ENCODE measurements around the gene YWHAH. TPM values are rescaled to one million over a fixed set of nuclear protein-coding genes. Genes with fewer than 3 reads are reported as not detected.

The YWHAH gene
- total and polyA plus RNA-seq, 3 experiments from 2014 or later, result 113 to 198 (median 185) TPM

DNA sequence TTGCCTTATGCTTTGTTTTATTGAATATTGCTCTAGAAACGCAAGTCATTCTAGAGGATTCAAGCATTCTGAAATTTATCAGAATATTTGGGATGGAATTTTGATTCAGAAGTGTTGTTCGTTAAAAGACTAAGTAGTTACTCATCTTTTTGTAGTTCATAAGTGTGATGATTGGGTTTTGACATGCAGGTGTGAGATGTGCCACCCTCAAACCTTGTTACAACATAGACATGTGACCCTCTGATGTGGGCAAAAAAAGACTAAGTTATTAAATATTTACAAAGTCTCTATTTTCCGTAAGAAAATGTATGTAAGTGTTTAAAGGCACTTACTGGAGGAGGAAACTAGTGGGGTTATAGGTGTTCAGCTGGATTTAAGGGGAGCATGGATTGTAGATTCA is 8.9 kb downstream of the YWHAH start:
- Histone ChIP-seq H3K9me3 (ENCODE audit: low read length) (no peaks in the 10 kb centered on the region), H3K36me3 (ENCODE audit: insufficient read depth, low read length) (peaks cover 14% of the 10 kb centered on the region), H3K4me3 (ENCODE audit: low read length) (no peak overlapping the region), H3K27me3 (ENCODE audit: insufficient read depth, low read length, poor library complexity, severe bottlenecking) (no peaks in the 10 kb centered on the region), H3K4me1 (ENCODE audit: insufficient read depth, low read length) (peaks cover 58% of the 10 kb centered on the region), H3K27ac (ENCODE audit: low read depth, low read length) (no peak overlapping the region)
- Mint-ChIP-seq H3K27me3 (no peaks in the 10 kb centered on the region), H3K4me1 (peaks cover 63 to 78% (median 76%) of the 10 kb centered on the region in 3 donors), H3K9me3 (no peaks in the 10 kb centered on the region), H3K36me3 (peaks cover 0 to 53% (median 10%) of the 10 kb centered on the region in 3 donors), H3K4me3 (peak overlapping the region in 5 of 7 donors; percentile 0 to 72 (median 40)), H3K27ac (peak overlapping the region; percentile 59 to 97 (median 90))
- DNase-seq, result no peak
- POLR2A ChIA-PET, result no interaction called here
- CTCF ChIA-PET, result interaction anchor here (1.2 to 2.1 kb wide), 2 partner anchors 9 to 17 kb away, joined by 4 to 8 read pairs; no protein-coding TSS in a partner anchor

GRCh38 chr22:31954535-31955523 is 10.5 kb downstream of the YWHAH start:
- no peaks in the 10 kb centered on the region for H3K27me3 ChIP-seq (ENCODE audit: insufficient read depth, low read length, poor library complexity, severe bottlenecking)
- H3K27ac Mint-ChIP-seq, result peak overlapping the region in 7 of 8 donors; percentile 77 to 98 (median 88)
- peaks cover 58% of the 10 kb centered on the region for H3K4me1 ChIP-seq (ENCODE audit: insufficient read depth, low read length)
- H3K36me3 Mint-ChIP-seq, result peaks cover 0 to 45% (median 12%) of the 10 kb centered on the region in 3 donors
- peaks cover 75 to 92% (median 88%) of the 10 kb centered on the region in 3 donors for H3K4me1 Mint-ChIP-seq
- no peak for DNase-seq
- POLR2A ChIA-PET, result interaction anchor here (0.6 kb wide), 1 partner anchor 118 kb away, joined by 3 read pairs; no protein-coding TSS in a partner anchor
- peak overlapping the region in 5 of 7 donors; percentile 17 to 54 (median 28) for H3K4me3 Mint-ChIP-seq
- CTCF ChIA-PET, result interaction anchor here (1.1 to 2.9 kb wide), 2 partner anchors 16 to 289 kb away, joined by 5 to 8 read pairs; no protein-coding TSS in a partner anchor
- peaks cover 14% of the 10 kb centered on the region for H3K36me3 ChIP-seq (ENCODE audit: insufficient read depth, low read length)
- H3K9me3 Mint-ChIP-seq, result no peaks in the 10 kb centered on the region
- no peak overlapping the region for H3K4me3 ChIP-seq (ENCODE audit: low read length)
- H3K27me3 Mint-ChIP-seq, result no peaks in the 10 kb centered on the region
- H3K27ac ChIP-seq (ENCODE audit: low read depth, low read length), result no peak overlapping the region
- H3K9me3 ChIP-seq (ENCODE audit: low read length), result no peaks in the 10 kb centered on the region

- H3K9me3 ChIP-seq (ENCODE audit: low read length), result no peaks in the 10 kb centered on the region
- no peaks in the 10 kb centered on the region for H3K27me3 Mint-ChIP-seq
- peak in 1 of 5 donors; percentile 25 for DNase-seq
- peak overlapping the region; percentile 59 to 98 (median 96) for H3K27ac Mint-ChIP-seq
- H3K4me3 ChIP-seq (ENCODE audit: low read length), result no peak overlapping the region
- ChIA-PET CTCF (interaction anchor here (1.6 to 2.9 kb wide), 2 partner anchors 10 to 14 kb away, joined by 5 to 8 read pairs; no protein-coding TSS in a partner anchor), POLR2A (no interaction called here)
- peak overlapping the region in 6 of 7 donors; percentile 1 to 59 (median 23) for H3K4me3 Mint-ChIP-seq
- H3K36me3 Mint-ChIP-seq, result peaks cover 0 to 34% (median 12%) of the 10 kb centered on the region in 3 donors
- peak overlapping the region; percentile 12 for H3K27ac ChIP-seq (ENCODE audit: low read depth, low read length)
- no peaks in the 10 kb centered on the region for H3K9me3 Mint-ChIP-seq
- peaks cover 10% of the 10 kb centered on the region for H3K36me3 ChIP-seq (ENCODE audit: insufficient read depth, low read length)
- H3K4me1 ChIP-seq (ENCODE audit: insufficient read depth, low read length), result peaks cover 55% of the 10 kb centered on the region
- peaks cover 73 to 82% (median 82%) of the 10 kb centered on the region in 3 donors for H3K4me1 Mint-ChIP-seq
- no peaks in the 10 kb centered on the region for H3K27me3 ChIP-seq (ENCODE audit: insufficient read depth, low read length, poor library complexity, severe bottlenecking)
These were observed 12.0 kb downstream of the YWHAH start for GRCh38 chr22:31956360-31956759.

DNA sequence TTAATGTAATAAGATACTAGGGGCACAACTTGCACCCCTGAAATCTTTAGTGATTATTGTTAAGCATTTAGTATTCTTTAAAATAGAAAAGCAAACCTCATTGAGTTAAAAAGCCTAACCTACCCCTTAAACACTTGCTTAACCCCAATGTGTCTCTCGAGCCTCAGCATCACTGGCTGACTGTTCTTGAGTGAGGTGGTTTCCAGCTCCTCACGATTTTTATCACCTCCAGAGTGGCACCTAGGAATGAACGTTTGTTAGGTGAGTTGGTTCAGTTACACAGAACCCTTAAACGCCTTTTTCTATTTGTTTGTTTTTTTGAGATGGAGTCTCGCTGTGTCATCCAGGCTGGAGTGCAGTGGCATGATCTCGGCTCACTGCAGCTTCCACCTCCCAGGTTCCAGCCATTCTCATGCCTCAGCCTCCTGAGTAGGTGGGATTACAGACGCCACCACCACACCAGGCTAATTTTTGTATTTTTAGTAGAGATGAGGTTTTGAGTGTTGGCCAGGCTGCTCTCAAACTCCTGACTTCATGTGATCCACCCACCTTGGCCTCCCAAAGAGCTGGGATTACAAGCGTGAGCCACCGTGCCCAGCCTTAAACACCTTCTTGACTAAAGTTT is 13.7 kb downstream of the YWHAH start:
- ChIA-PET CTCF (interaction anchor here (1.7 kb wide), 1 partner anchor 12 kb away, joined by 4 read pairs; no protein-coding TSS in a partner anchor), POLR2A (interaction anchor here (0.9 kb wide), 1 partner anchor 11 kb away, joined by 3 read pairs; no protein-coding TSS in a partner anchor)
- Histone ChIP-seq H3K36me3 (ENCODE audit: insufficient read depth, low read length) (peaks cover 10% of the 10 kb centered on the region), H3K4me1 (ENCODE audit: insufficient read depth, low read length) (peaks cover 42% of the 10 kb centered on the region), H3K4me3 (ENCODE audit: low read length) (no peak overlapping the region), H3K9me3 (ENCODE audit: low read length) (no peaks in the 10 kb centered on the region), H3K27ac (ENCODE audit: low read depth, low read length) (peak overlapping the region; percentile 2), H3K27me3 (ENCODE audit: insufficient read depth, low read length, poor library complexity, severe bottlenecking) (no peaks in the 10 kb centered on the region)
- H3K4me1 Mint-ChIP-seq, result peaks cover 59 to 65% (median 65%) of the 10 kb centered on the region in 3 donors
- H3K27ac Mint-ChIP-seq, result peak overlapping the region; percentile 87 to 99 (median 97)
- H3K4me3 Mint-ChIP-seq, result peak overlapping the region in 5 of 7 donors; percentile 31 to 85 (median 80)
- no peak for DNase-seq
- H3K36me3 Mint-ChIP-seq, result peaks cover 0 to 31% (median 12%) of the 10 kb centered on the region in 3 donors
- H3K9me3 Mint-ChIP-seq, result no peaks in the 10 kb centered on the region
- no peaks in the 10 kb centered on the region for H3K27me3 Mint-ChIP-seq

- Mint-ChIP-seq H3K4me1 (peaks cover 52 to 59% (median 58%) of the 10 kb centered on the region in 3 donors), H3K9me3 (no peaks in the 10 kb centered on the region), H3K27ac (peak overlapping the region; percentile 87 to 99 (median 97)), H3K36me3 (peaks cover 0 to 29% (median 12%) of the 10 kb centered on the region in 3 donors), H3K4me3 (peak overlapping the region; percentile 31 to 85 (median 75)), H3K27me3 (no peaks in the 10 kb centered on the region)
- H3K36me3 ChIP-seq (ENCODE audit: insufficient read depth, low read length), result peaks cover 10% of the 10 kb centered on the region
- H3K27me3 ChIP-seq (ENCODE audit: insufficient read depth, low read length, poor library complexity, severe bottlenecking), result no peaks in the 10 kb centered on the region
- POLR2A ChIA-PET, result interaction anchor here (0.8 to 0.9 kb wide), 2 partner anchors 11 to 282 kb away, joined by 3 read pairs; no protein-coding TSS in a partner anchor
- no peak overlapping the region for H3K27ac ChIP-seq (ENCODE audit: low read depth, low read length)
- H3K4me3 ChIP-seq (ENCODE audit: low read length), result no peak overlapping the region
- DNase-seq, result peak in 2 of 5 donors; percentile 34 to 38
- peaks cover 35% of the 10 kb centered on the region for H3K4me1 ChIP-seq (ENCODE audit: insufficient read depth, low read length)
- H3K9me3 ChIP-seq (ENCODE audit: low read length), result no peaks in the 10 kb centered on the region
- CTCF ChIA-PET, result interaction anchor here (1.0 to 1.7 kb wide), 2 partner anchors 12 to 18 kb away, joined by 3 to 4 read pairs; no protein-coding TSS in a partner anchor
These were observed 14.4 kb downstream of the YWHAH start for GRCh38 chr22:31958625-31959239.

- H3K27ac Mint-ChIP-seq, result peak overlapping the region in 5 of 8 donors; percentile 15 to 76 (median 47)
- Histone ChIP-seq H3K36me3 (ENCODE audit: insufficient read depth, low read length) (peaks cover 10% of the 10 kb centered on the region), H3K27me3 (ENCODE audit: insufficient read depth, low read length, poor library complexity, severe bottlenecking) (no peaks in the 10 kb centered on the region), H3K27ac (ENCODE audit: low read depth, low read length) (no peak overlapping the region), H3K9me3 (ENCODE audit: low read length) (no peaks in the 10 kb centered on the region), H3K4me1 (ENCODE audit: insufficient read depth, low read length) (peaks cover 15% of the 10 kb centered on the region), H3K4me3 (ENCODE audit: low read length) (no peak overlapping the region)
- CTCF ChIA-PET, result interaction anchor here (3.6 kb wide), 1 partner anchor 10 kb away, joined by 16 read pairs; no protein-coding TSS in a partner anchor
- peaks cover 0 to 2% of the 10 kb centered on the region in 2 donors for H3K27me3 Mint-ChIP-seq
- H3K36me3 Mint-ChIP-seq, result peaks cover 0 to 24% (median 10%) of the 10 kb centered on the region in 3 donors
- POLR2A ChIA-PET, result no interaction called here
- no peak for DNase-seq
- H3K9me3 Mint-ChIP-seq, result no peaks in the 10 kb centered on the region
- H3K4me1 Mint-ChIP-seq, result peaks cover 35 to 40% (median 38%) of the 10 kb centered on the region in 3 donors
- H3K4me3 Mint-ChIP-seq, result no peak overlapping the region
These were observed 16.4 kb downstream of the YWHAH start for GRCh38 chr22:31960767-31961166.

Data from CD8-positive, alpha-beta memory T cell (primary cell).